DMS153 (cell line): ENCODE results near the gene SH3PXD2B.
A peak's percentile ranks its signal among the peaks of the same experiment; 100 is the strongest.

ENCODE experiments used
- DNase-seq: peaks from one replicate; lab custom pipeline; 2025; lab: John Stamatoyannopoulos, UW

The SH3PXD2B gene

GRCh38 chr5:172436879-172437369, 17.4 kb downstream of the SH3PXD2B start:
- DNase-seq = no peak

DNA sequence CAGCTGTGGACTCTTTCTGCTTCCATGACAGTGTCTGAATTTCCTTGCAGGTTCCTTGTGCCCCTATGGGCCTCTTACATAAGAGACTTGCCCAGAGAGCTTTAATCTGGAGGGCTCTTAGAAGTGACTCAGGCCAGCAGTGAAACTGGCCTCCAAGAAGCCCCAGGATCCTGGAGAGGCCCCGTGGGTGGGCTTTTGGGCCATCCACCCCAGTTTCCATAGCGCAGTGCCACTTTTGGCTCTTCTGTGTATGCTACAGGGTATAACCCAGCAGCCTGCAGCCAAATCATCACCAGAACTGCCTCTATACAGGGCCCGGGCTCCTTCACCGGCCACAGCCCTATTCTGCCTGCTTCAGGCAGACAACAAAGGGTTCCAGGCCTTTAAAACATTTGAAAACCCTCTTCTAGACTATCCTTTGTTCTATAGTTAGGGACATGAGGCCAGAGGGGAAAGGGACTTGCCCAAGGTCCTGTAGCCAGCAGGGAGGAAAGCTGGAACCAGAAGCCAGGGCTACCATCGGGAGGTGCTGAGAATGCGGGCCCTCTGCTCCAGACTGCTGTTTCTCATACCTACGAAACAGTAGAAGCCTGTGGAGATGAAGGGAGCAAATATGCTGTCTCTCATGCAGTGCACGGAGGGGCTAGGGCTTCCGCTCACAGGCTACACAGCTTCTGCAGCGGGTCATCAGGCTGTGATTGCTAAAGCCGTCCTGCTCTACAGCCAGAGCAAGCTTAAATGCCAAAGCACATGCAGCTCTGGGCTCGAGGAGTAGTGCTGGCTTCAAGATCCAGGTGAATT, 18.0 kb downstream of the SH3PXD2B start:
- DNase-seq = no peak

- no peak for DNase-seq
Measured at GRCh38 chr5:172435362-172436077, 18.8 kb downstream of the SH3PXD2B start.

DNA sequence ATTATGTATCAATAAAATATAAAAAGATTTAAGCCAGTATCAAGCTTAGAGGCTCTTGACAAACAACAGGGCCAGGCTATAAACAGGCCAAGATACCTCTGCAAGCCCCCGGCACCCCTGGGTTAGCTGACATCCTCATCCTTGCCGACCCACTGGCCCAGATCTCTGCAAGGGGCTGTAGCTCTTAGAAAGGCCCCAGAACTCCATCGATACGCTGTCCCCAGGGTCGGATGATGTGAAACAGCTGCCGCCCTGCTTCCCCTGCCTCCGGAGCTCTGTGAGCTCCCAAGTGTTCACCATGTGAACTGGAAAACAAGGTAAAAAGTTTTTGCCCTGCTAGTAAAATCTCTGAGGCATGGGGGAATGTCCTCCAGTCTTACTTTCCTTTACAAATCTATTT, 20.1 kb downstream of the SH3PXD2B start:
- no peak for DNase-seq

GRCh38 chr5:172433513-172433912, 20.8 kb downstream of the SH3PXD2B start:
- DNase-seq = no peak

DNA sequence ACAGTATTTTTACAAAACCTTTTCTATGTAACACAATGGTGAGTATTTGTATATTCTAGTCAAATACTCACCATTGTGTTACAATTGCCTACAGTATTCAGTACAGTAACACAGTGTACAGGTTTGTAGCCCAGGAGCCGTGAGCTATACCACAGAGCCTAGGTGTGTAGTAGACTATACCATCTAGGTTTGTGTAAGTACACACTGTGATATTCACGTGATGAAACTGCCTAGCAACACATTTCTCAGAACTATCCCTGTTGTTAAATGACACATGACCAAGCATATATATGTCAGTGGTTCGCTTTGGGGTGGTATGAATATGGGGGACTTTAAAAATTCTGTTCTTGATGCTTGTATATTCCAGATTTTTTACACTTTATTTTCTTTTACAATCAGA, 21.3 kb downstream of the SH3PXD2B start:
- DNase-seq = no peak

DNA sequence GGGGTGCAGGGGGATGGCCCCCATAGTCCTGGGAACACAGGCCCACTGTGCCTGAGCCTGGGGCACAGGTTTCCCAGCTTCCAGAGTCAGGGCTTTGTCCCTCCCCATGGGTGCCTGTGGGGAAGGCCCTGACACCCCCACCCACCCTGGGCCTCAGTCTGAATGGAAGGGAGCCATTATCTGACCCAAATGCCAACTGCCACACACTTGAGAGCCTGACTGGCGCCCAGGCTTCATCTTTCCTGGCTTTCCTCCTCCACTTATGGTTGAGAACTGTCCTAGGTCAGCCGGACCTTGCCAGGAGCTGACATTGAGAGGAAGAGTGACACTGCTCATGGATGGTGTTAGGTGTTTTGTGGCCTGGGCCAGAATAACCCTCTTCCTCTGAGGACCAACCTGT, 24.0 kb downstream of the SH3PXD2B start:
- no peak for DNase-seq

GRCh38 chr5:172429201-172429940, 25.0 kb downstream of the SH3PXD2B start:
- no peak for DNase-seq

DNA sequence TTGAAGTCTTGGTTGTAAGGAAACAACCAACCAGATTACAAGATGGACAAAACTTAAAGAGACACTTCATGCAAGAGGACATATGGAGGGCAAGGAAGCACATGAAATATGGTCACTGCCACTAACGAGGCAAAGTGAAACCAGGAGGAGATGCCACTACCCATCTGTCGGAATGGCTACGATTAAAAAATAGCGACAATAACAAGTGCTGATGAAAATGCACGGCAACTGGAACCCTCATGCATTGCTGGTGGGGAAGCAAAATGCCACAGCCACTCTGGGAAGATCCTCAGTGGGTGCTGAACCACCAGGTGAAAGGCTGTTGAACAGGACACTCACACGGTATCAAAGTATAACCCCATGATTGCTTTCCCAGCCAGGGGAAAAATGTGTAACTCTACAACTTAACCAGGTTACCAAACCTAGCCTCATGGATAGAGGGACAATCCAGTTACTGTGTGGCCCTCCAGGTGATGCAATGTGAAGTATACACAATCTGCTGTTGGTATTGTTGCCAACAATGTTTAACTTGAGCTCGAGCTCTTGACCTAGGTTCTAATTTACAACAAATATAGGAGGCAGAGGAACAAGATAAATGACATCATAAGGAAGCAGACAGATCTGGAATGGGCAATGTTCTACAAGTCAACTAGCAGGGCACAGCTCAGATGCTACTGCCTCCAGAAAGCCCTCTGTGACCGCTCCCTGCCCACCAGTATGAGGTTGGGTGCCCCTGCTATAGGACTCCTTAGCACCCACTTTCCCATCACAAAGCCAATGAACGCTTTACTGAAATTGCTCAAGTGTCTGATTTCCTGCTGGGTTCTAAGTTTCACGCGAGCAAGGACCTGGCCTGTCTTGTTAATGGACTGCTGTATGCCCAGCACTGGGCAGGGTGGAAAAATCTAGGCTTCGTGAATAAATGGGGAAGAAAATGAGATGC, 25.8 kb downstream of the SH3PXD2B start:
- DNase-seq = no peak

DNA sequence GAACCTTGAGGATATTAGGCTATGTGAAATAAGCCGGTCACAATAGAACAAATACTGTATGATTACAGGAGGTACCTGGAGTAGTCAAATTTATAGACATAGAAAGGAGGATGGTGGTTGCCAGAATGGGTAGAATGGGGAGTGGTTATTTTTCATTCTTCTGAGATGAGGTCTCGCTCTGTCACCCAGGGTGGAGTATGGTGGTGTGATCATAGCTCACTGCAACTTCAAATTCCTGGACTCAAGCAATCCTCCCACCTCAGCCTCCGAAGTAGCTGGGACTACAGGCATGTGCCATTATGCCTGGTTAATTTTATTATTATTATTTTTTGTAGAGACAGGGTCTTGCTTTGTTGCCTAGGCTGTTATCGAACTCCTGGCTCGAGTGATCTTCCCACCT, 27.1 kb downstream of the SH3PXD2B start:
- DNase-seq = no peak

- DNase-seq = no peak
Measured at GRCh38 chr5:172426086-172426485, 28.2 kb downstream of the SH3PXD2B start.

GRCh38 chr5:172425402-172425801, 28.9 kb downstream of the SH3PXD2B start:
- DNase-seq = no peak

GRCh38 chr5:172424808-172425207, 29.5 kb downstream of the SH3PXD2B start:
- DNase-seq = no peak

GRCh38 chr5:172424111-172424490, 30.2 kb downstream of the SH3PXD2B start:
- DNase-seq = no peak

GRCh38 chr5:172423379-172424110, 30.8 kb downstream of the SH3PXD2B start:
- no peak for DNase-seq

GRCh38 chr5:172422255-172422654, 32.1 kb downstream of the SH3PXD2B start:
- no peak for DNase-seq

DNA sequence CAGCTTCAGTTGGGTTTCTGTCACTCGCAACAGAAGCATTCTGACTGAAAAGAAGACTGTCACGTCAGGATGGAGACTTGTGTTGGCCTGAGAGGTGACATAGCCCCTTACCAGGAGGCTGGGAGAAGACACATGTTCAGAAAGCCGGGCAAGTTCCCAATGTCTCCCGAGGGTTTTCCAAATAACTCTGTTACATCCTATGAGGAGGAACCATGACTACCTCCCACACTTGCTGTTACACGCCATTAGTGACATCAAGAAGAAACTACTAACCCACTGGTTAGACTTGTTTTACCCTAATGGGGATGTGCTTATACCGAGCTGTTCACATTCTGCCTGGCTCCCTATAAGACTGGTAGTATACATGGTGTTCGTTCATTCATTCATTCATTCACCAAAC, 33.3 kb downstream of the SH3PXD2B start:
- DNase-seq = no peak

DNA sequence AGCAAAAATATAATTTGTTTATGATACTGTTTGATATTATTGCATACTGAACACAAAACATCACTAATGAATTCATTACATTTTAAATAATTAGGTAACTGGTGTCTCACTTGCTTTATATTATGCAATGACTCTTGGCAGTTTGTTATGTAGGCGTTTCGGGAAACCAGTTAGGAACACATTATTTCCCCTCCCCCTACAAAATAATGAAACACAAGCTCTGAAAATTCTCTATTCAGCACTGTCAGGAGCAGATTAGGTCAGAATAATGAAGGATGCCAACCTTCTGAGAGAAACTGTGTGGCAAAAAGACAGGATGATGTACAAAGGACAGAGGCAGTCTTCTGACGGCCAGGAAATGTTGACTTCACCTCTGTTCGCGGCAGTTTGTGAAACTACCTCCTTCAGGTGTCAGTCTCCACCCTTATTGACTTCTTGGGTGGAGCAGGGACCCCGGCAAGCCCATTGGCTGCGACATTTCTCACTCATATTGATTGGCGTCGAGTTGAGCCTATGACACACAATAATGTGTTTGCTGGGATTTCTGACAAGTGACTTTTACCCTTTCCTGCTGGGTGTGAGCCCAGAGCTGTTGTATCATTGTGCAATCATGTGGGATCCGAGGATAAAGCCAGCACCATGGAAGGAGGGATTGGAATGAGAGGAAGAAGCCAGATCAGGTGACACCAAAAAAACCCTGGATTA, 33.9 kb downstream of the SH3PXD2B start:
- DNase-seq = peak; percentile 76

DNA sequence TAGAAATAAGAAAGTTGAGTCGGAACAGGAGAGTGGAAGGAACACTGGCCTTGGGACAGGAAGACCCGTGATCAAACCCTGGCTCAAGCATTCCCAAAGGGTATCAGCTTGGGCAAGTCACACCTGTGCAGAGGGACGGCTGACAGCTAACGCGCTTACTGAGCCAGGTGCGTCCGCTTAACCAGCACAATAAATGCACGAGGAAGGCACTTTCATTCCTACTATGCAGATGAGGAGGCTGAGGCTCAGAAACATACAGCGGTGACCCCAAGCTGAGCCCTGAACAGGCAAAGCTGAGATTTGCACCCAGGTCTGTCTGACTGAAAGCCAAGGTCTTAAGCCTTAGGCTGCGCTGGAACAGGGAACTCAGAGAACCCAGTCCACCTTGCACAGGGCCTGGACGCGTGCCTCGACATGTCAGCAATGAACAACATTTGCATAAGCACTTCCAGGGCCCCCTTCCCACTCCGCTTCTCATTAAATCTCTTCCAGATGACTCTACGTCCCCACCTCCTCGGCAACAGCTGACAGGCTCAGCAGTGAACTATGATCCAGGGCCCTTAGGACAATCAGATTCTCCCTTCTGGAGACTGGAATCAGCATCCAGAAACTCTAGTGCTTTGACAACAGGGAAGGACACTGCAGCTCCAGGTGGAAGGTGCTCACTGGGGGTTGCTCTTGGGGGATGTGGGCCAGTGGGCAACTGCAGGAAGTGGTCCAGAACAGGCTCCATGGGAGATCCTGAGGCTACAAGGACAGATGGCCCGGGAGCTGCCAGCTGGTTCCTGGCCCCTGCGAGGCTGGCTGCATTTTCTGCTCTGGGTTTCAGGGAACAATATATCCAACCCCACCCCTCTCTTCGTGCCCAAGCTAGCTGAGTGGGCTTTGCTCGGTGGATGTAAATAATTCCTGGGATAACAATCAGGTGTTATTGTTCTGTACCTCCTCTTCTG, 35.2 kb downstream of the SH3PXD2B start:
- DNase-seq = no peak
